Globus pallidus (tissue), 1 donor: ENCODE measurements around the gene COX5A.
A peak's percentile ranks its signal among the peaks of the same experiment; 100 is the strongest.
"Not testable (repeated sequence)": the region's sequence is repeated elsewhere in the genome, so short reads cannot be mapped to it uniquely, and the experiment has no call there.

ENCODE experiments used
- DNase-seq: peaks from one replicate; pipeline ENCODE4 v3.0.0-alpha.2; 2015; ENCODE audit warnings: low spot score

COX5A gene

GRCh38 chr15:74955796-74956647 lies 18.1 kb upstream of the COX5A start:
- peak; percentile 40 for DNase-seq

- no peak for DNase-seq
Observed at GRCh38 chr15:74955017-74955416, 17.1 kb upstream of the COX5A start.

- no peak for DNase-seq
Observed at GRCh38 chr15:74954515-74954914, 16.6 kb upstream of the COX5A start.

GRCh38 chr15:74951006-74951405 lies 13.1 kb upstream of the COX5A start:
- DNase-seq, result no peak

- DNase-seq, result peak; percentile 77
Observed at GRCh38 chr15:74950078-74950908, 12.4 kb upstream of the COX5A start.

- DNase-seq, result no peak
Observed at GRCh38 chr15:74937272-74937589, 642 bp downstream of the COX5A start.

- not testable (repeated sequence) for DNase-seq
Observed at GRCh38 chr15:74935193-74935592, 2.7 kb downstream of the COX5A start.

- no peak for DNase-seq
Observed at GRCh38 chr15:74933573-74933972, 4.3 kb downstream of the COX5A start.

GRCh38 chr15:74928771-74929198 lies 9.1 kb downstream of the COX5A start:
- DNase-seq, result no peak

- no peak for DNase-seq
Observed at GRCh38 chr15:74924525-74924924, 13.3 kb downstream of the COX5A start.

- no peak for DNase-seq
Observed at GRCh38 chr15:74920456-74920855, 17.4 kb downstream of the COX5A start.

- DNase-seq, result no peak
Observed at GRCh38 chr15:74917676-74918075, 20.2 kb downstream of the COX5A start.

GRCh38 chr15:74913799-74914198 lies 24.1 kb downstream of the COX5A start:
- not testable (repeated sequence) for DNase-seq

- no peak for DNase-seq
Observed at GRCh38 chr15:74913041-74913440, 24.8 kb downstream of the COX5A start.

GRCh38 chr15:74908635-74909034 lies 29.2 kb downstream of the COX5A start:
- DNase-seq, result no peak

GRCh38 chr15:74907163-74907870 lies 30.6 kb downstream of the COX5A start:
- no peak for DNase-seq

GRCh38 chr15:74906450-74907162 lies 31.3 kb downstream of the COX5A start, which contains the start of gene FAM219B:
Gene FAM219B, minus strand, starts transcription at chr15:74906851. Its CDS starts 51 bp downstream, at chr15:74906800.
- peak; percentile 90 for DNase-seq

- peak; percentile 42 for DNase-seq
Observed at GRCh38 chr15:74906067-74906449, 31.8 kb downstream of the COX5A start.

- DNase-seq, result no peak
Observed at GRCh38 chr15:74904190-74904805, 33.6 kb downstream of the COX5A start.

GRCh38 chr15:74903676-74904075 lies 34.2 kb downstream of the COX5A start:
- no peak for DNase-seq
